ENCODE results near the gene KIF23. TPM values are rescaled to one million over a fixed set of nuclear protein-coding genes. Genes with fewer than 3 reads are reported as not detected.
"Not testable (repeated sequence)": the region's sequence is repeated elsewhere in the genome, so short reads cannot be mapped to it uniquely, and the experiment has no call there.

The KIF23 gene
- total RNA-seq, 1 experiment from 2014 or later = 77.3 TPM

DNA sequence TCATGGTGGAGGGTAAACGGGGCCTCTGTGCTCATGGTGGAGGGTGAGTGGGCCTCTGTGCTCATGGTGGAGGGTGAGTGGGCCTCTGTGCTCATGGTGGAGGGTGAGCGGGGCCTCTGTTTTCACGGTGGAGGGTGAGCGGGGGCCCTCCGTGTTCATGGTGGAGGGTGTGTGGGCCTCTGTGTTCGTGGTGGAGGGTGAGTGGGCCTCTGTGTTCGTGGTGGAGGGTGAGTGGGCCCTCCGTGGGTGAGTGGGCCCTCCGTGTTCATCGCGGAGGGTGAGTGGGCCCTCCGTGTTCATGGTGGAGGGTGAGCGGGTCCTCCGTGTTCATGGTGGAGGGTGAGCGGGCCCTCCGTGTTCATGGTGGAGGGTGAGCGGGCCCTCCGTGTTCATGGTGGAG is 30.1 kb upstream of the KIF23 start:
- H3F3A ChIP-seq (ENCODE audit: low read length, unreplicated experiment); POLR2A ChIA-PET (ENCODE audit: unreplicated experiment); intact Hi-C loops (cut with micrococcal nuclease); H3K9me2 ChIP-seq (replicated peaks; ENCODE audit: low read length); H3K79me2 ChIP-seq (ENCODE audit: low read length); DNase-seq; H3K9ac ChIP-seq (ENCODE audit: low read length); H3K36me3 ChIP-seq (ENCODE audit: low read depth, low read length); H3K9me3 ChIP-seq (ENCODE audit: low read length); H3K4me2 ChIP-seq (ENCODE audit: low read length); CTCF ChIA-PET; H3K27me3 ChIP-seq (ENCODE audit: low read length); H4K20me1 ChIP-seq (ENCODE audit: low read length); ATAC-seq; H3K27ac ChIP-seq (ENCODE audit: low read length); H2AFZ ChIP-seq (ENCODE audit: low read length); H3K4me3 ChIP-seq (ENCODE audit: low read length); BruUV-seq (replicated peaks): not testable (repeated sequence)
- peaks cover 21% of the 10 kb centered on the region for H3K4me1 ChIP-seq (ENCODE audit: insufficient read depth, low read length)

DNA sequence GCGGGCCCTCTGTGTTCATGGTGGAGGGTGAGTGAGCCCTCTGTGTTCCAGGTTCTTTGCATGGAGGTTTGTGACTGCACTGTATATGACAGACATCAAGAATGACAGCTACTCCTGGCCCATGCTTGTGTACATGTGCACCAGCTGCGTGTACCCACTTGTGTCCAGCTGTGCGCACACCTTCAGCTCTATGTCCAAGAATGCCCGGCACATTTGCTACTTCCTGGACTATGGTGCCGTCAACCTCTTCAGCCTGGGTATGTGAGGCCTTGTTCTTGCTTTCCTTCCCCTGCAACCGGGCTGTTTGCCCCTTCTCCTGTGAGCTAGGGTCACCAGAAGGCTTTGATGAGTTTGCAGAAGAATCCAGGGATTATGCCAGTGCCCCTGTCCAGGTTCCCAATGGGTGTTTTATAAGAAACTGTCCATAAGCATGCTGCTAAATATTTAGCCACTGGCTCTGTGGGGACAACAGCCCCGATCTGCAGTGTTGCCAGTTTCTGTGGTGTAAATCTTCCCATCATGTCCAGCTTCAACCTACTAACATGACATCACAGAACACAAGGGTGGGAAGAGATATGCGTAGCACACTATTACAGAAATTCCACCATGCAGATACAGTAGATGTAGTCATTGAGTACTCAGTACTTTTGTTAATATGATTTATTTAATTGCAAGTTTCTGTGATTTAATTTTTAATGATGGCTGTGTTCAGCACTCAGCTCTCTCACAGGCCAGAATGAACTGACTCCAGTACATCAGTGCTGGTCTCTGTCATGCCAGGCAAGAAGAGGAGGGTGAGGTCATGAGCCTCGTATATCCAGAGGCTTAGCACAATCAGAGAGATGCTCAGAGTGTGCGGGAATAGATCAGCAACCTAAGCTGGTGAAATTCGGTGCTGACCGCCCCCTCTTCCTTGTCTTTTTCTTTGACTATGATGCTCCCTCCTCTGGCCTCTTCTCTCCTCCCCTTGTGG is 29.2 kb upstream of the KIF23 start:
- Histone ChIP-seq H3K27me3 (ENCODE audit: low read length) (no peaks in the 10 kb centered on the region), H3K36me3 (ENCODE audit: low read depth, low read length) (no peaks in the 10 kb centered on the region), H3F3A (ENCODE audit: low read length, unreplicated experiment) (no peaks in the 10 kb centered on the region), H4K20me1 (ENCODE audit: low read length) (no peaks in the 10 kb centered on the region), H3K9ac (ENCODE audit: low read length) (no peak overlapping the region), H3K4me1 (ENCODE audit: insufficient read depth, low read length) (peaks cover 30% of the 10 kb centered on the region), H2AFZ (ENCODE audit: low read length) (no peak overlapping the region), H3K27ac (ENCODE audit: low read length) (no peak overlapping the region), H3K4me2 (ENCODE audit: low read length) (no peak overlapping the region), H3K79me2 (ENCODE audit: low read length) (no peaks in the 10 kb centered on the region), H3K9me3 (ENCODE audit: low read length) (no peaks in the 10 kb centered on the region), H3K4me3 (ENCODE audit: low read length) (no peak overlapping the region), H3K9me2 (replicated peaks; ENCODE audit: low read length) (no peaks in the 10 kb centered on the region)
- BruUV-seq (replicated peaks) = no TSS peak
- POLR2A ChIA-PET (ENCODE audit: unreplicated experiment) = no interaction called here
- CTCF ChIA-PET = no interaction called here
- intact Hi-C loops (cut with micrococcal nuclease) = no loop called here
- ATAC-seq (no peak), DNase-seq (no peak)
- TF ChIP-seq, protein P1, sequence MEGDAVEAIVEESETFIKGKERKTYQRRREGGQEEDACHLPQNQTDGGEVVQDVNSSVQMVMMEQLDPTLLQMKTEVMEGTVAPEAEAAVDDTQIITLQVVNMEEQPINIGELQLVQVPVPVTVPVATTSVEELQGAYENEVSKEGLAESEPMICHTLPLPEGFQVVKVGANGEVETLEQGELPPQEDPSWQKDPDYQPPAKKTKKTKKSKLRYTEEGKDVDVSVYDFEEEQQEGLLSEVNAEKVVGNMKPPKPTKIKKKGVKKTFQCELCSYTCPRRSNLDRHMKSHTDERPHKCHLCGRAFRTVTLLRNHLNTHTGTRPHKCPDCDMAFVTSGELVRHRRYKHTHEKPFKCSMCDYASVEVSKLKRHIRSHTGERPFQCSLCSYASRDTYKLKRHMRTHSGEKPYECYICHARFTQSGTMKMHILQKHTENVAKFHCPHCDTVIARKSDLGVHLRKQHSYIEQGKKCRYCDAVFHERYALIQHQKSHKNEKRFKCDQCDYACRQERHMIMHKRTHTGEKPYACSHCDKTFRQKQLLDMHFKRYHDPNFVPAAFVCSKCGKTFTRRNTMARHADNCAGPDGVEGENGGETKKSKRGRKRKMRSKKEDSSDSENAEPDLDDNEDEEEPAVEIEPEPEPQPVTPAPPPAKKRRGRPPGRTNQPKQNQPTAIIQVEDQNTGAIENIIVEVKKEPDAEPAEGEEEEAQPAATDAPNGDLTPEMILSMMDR (conservative IDR thresholded peaks at IDR 0.05; ENCODE audit: low read depth, low read length) = no peak
- TF ChIP-seq EZH2 (IDR thresholded peaks at IDR 0.05; ENCODE audit: low read length, unreplicated experiment) (no peak), EZH2phosphoT487 (IDR thresholded peaks at IDR 0.05; ENCODE audit: borderline replicate concordance, low read length) (no peak)

DNA sequence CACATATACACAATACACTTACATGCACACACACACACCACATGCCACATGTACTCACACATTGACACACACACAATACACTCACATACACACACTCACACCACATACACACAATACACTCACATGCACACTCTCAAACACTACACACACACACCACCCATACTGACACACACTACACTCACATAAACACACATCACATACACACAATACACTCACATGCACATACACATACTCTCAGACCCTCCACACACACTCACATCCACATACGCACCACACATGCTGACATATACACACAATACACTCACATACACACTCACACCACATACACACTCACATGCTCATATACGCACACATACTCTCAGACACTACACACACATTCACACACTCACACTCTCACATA is 28.3 kb upstream of the KIF23 start:
- BruUV-seq (replicated peaks) = no TSS peak
- Histone ChIP-seq H3K9me3 (ENCODE audit: low read length) (no peaks in the 10 kb centered on the region), H2AFZ (ENCODE audit: low read length) (no peak overlapping the region), H3K79me2 (ENCODE audit: low read length) (no peaks in the 10 kb centered on the region), H4K20me1 (ENCODE audit: low read length) (no peaks in the 10 kb centered on the region), H3K9me2 (replicated peaks; ENCODE audit: low read length) (no peaks in the 10 kb centered on the region), H3K4me1 (ENCODE audit: insufficient read depth, low read length) (peaks cover 38% of the 10 kb centered on the region), H3K4me2 (ENCODE audit: low read length) (no peak overlapping the region), H3K9ac (ENCODE audit: low read length) (no peak overlapping the region), H3K4me3 (ENCODE audit: low read length) (no peak overlapping the region), H3K27me3 (ENCODE audit: low read length) (no peaks in the 10 kb centered on the region), H3K36me3 (ENCODE audit: low read depth, low read length) (no peaks in the 10 kb centered on the region), H3K27ac (ENCODE audit: low read length) (no peak overlapping the region), H3F3A (ENCODE audit: low read length, unreplicated experiment) (no peaks in the 10 kb centered on the region)
- DNase-seq = no peak
- TF ChIP-seq, protein P1 (conservative IDR thresholded peaks at IDR 0.05; ENCODE audit: low read depth, low read length) = no peak
- TF ChIP-seq EZH2 (IDR thresholded peaks at IDR 0.05; ENCODE audit: low read length, unreplicated experiment) (no peak), EZH2phosphoT487 (IDR thresholded peaks at IDR 0.05; ENCODE audit: borderline replicate concordance, low read length) (no peak)
- intact Hi-C loops (cut with micrococcal nuclease) = no loop called here
- CTCF ChIA-PET = no interaction called here
- no peak for ATAC-seq
- POLR2A ChIA-PET (ENCODE audit: unreplicated experiment) = no interaction called here
